MM.1S (cell line): ENCODE data around the gene NOPCHAP1.

ENCODE experiments used
- DNase-seq: peaks from one replicate; pipeline ENCODE4 v3.0.0-alpha.2; 2015
- H2AFZ ChIP-seq: fragments of 300-600 bp; sonication (generic); 2 replicates; pipeline ENCODE4 v1.6.0; 2016; ENCODE audit warnings: antibody characterized with exemption, low read length
- H3F3A ChIP-seq: fragments of 300-600 bp; sonication (generic); 2 replicates; pipeline ENCODE4 v1.6.1; 2016; ENCODE audit warnings: mild to moderate bottlenecking, antibody characterized with exemption, low read length, moderate library complexity, mixed read lengths; ENCODE audit not compliant: insufficient read depth
- H3K27ac ChIP-seq: fragments of 300-600 bp; sonication (generic); 2 replicates; pipeline ENCODE4 v1.5.1; 2016; ENCODE audit warnings: mild to moderate bottlenecking, low read length
- H3K27me3 ChIP-seq: fragments of 300-600 bp; sonication (generic); replicated peaks from 2 replicates; pipeline ENCODE4 v1.6.0; 2016; ENCODE audit warnings: low read length; ENCODE audit not compliant: insufficient read depth
- H3K36me3 ChIP-seq: fragments of 300-600 bp; sonication (generic); replicated peaks from 2 replicates; pipeline ENCODE4 v1.6.1; 2016; ENCODE audit warnings: mild to moderate bottlenecking, low read length, mixed read lengths; ENCODE audit not compliant: insufficient read depth
- H3K4me1 ChIP-seq: fragments of 300-600 bp; sonication (generic); 2 replicates; pipeline ENCODE4 v1.6.1; 2016; ENCODE audit warnings: low read length, mixed read lengths
- H3K4me2 ChIP-seq: fragments of 300-600 bp; sonication (generic); 2 replicates; pipeline ENCODE4 v1.6.0; 2016; ENCODE audit warnings: low read depth, low read length
- H3K4me3 ChIP-seq: fragments of 300-600 bp; sonication (generic); 2 replicates; pipeline ENCODE4 v1.5.1; 2016; ENCODE audit warnings: low read length, mixed read lengths
- H3K79me2 ChIP-seq: fragments of 300-600 bp; sonication (generic); 2 replicates; pipeline ENCODE4 v1.6.1; 2016; ENCODE audit warnings: mixed run types, low read length, mixed read lengths
- H3K9ac ChIP-seq: fragments of 300-600 bp; sonication (generic); 2 replicates; pipeline ENCODE4 v1.6.1; 2016; ENCODE audit warnings: low read length, mixed read lengths
- H3K9me2 ChIP-seq: fragments of 300-600 bp; sonication (generic); replicated peaks from 2 replicates; pipeline ENCODE4 v1.6.1; 2016; ENCODE audit warnings: mild to moderate bottlenecking, low read length, mixed read lengths; ENCODE audit not compliant: insufficient read depth
- H3K9me3 ChIP-seq: fragments of 300-600 bp; sonication (generic); replicated peaks from 2 replicates; pipeline ENCODE4 v1.6.1; 2016; ENCODE audit warnings: mild to moderate bottlenecking, low read length, mixed read lengths; ENCODE audit not compliant: insufficient read depth
- H4K20me1 ChIP-seq: fragments of 300-600 bp; sonication (generic); 2 replicates; pipeline ENCODE4 v1.6.1; 2016; ENCODE audit warnings: mild to moderate bottlenecking, low read length, moderate library complexity, mixed read lengths; ENCODE audit not compliant: insufficient read depth
- EZH2 ChIP-seq: fragments of 300-600 bp; sonication (generic); optimal IDR thresholded peaks from 2 replicates; pipeline ENCODE3; 2017; ENCODE audit warnings: low read depth, mild to moderate bottlenecking, antibody characterized with exemption, low read length, mixed read lengths
- EZH2phosphoT487 ChIP-seq: fragments of 300-600 bp; sonication (generic); IDR thresholded peaks from 2 replicates; pipeline ENCODE4 v1.6.1; 2018; ENCODE audit warnings: antibody characterized with exemption, low read length
- TF ChIP-seq, protein P1 (sequence below): fragments of 300-600 bp; sonication (generic); IDR thresholded peaks from 2 replicates; pipeline ENCODE4 v1.5.1; 2016; ENCODE audit warnings: antibody characterized with exemption, low read length, mixed read lengths

Gene NOPCHAP1

DNA sequence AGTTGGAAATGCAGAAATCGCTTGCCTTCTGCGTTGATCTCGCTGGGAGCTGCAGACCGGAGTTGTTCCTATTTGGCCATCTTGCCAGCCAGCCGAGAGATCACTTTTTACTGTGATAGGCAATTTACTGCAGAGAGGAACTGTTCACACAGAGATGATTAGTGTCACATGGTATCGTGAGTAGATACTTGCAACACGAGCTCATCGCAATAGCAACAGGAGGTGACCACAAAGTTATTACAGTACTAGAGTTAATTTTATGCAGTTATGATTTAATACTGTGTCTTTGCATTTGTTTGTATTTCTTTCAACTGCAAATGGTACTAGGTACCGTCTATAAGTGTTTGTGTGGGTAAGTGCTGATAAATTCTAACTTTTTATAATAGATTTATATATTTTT, 27.8 kb downstream of the NOPCHAP1 start:
- H3F3A ChIP-seq = no peaks in the 10 kb centered on the region
- H3K4me3 ChIP-seq = no peak overlapping the region
- no peaks in the 10 kb centered on the region for H3K27me3 ChIP-seq
- H3K9ac ChIP-seq = no peak overlapping the region
- no peak for DNase-seq
- H4K20me1 ChIP-seq = no peaks in the 10 kb centered on the region
- H3K9me3 ChIP-seq = no peaks in the 10 kb centered on the region
- H3K4me2 ChIP-seq = no peak overlapping the region
- H2AFZ ChIP-seq = no peak overlapping the region
- 0 out of 2 replicates have a peak, but pooled peaks cover 2% of the 10 kb centered on the region for H3K36me3 ChIP-seq
- H3K27ac ChIP-seq = no peak overlapping the region
- H3K4me1 ChIP-seq = no peaks in the 10 kb centered on the region
- TF ChIP-seq EZH2phosphoT487 (no peak), EZH2 (no peak)
- TF ChIP-seq, protein P1, sequence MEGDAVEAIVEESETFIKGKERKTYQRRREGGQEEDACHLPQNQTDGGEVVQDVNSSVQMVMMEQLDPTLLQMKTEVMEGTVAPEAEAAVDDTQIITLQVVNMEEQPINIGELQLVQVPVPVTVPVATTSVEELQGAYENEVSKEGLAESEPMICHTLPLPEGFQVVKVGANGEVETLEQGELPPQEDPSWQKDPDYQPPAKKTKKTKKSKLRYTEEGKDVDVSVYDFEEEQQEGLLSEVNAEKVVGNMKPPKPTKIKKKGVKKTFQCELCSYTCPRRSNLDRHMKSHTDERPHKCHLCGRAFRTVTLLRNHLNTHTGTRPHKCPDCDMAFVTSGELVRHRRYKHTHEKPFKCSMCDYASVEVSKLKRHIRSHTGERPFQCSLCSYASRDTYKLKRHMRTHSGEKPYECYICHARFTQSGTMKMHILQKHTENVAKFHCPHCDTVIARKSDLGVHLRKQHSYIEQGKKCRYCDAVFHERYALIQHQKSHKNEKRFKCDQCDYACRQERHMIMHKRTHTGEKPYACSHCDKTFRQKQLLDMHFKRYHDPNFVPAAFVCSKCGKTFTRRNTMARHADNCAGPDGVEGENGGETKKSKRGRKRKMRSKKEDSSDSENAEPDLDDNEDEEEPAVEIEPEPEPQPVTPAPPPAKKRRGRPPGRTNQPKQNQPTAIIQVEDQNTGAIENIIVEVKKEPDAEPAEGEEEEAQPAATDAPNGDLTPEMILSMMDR = no peak
- no peaks in the 10 kb centered on the region for H3K9me2 ChIP-seq
- peaks cover 8% of the 10 kb centered on the region; the same call in 1 of the 2 replicates for H3K79me2 ChIP-seq

DNA sequence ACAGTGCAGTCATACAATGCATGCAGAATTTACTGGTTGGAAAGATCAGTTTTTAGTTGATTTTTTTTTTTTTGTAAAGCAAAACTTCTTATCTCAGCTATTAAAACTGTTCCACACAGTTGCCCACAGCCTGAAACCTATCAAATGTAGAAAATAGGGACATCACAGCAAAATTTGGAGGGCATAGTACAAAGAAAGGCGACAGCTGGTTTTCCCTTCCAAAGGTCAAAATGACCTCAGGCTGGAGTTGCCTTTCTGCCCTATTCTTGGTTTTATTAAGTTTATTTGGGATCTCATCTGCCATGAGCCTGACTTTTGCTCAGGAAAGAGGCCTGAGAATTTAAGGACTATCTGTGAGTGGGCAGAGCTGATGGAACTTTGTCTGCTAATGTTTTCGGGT, 28.5 kb downstream of the NOPCHAP1 start:
- no peak overlapping the region for H2AFZ ChIP-seq
- H3K4me2 ChIP-seq = no peak overlapping the region
- no peak overlapping the region for H3K4me3 ChIP-seq
- TF ChIP-seq, protein P1 = no peak
- no peak for TF ChIP-seq EZH2
- no peak for TF ChIP-seq EZH2phosphoT487
- H3K36me3 ChIP-seq = 0 out of 2 replicates have a peak, but pooled peaks cover 2% of the 10 kb centered on the region
- no peaks in the 10 kb centered on the region for H3K9me2 ChIP-seq
- no peak overlapping the region for H3K27ac ChIP-seq
- H3K9me3 ChIP-seq = no peaks in the 10 kb centered on the region
- H3K79me2 ChIP-seq = peaks cover 8% of the 10 kb centered on the region; the same call in 1 of the 2 replicates
- no peaks in the 10 kb centered on the region for H3K4me1 ChIP-seq
- no peaks in the 10 kb centered on the region for H3K27me3 ChIP-seq
- H3K9ac ChIP-seq = no peak overlapping the region
- DNase-seq = no peak
- H3F3A ChIP-seq = no peaks in the 10 kb centered on the region
- H4K20me1 ChIP-seq = no peaks in the 10 kb centered on the region

DNA sequence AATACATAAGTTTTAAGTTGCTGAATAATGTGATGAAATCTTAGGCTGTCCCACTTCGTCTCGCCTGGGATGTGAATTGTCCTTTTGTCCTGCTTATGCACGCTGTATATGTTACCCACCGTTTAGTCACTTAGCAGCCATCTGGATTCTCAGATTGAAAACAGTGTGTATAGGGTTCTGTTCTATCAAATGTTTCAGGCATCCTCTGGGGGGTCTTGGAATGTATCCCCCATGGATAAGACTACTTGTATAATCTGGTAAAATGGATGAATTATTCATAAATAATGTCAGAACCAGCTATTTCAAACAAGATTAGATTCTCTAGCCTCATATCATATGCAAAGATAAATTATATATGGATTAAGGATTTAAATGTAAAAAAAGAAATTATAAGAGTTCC, 29.4 kb downstream of the NOPCHAP1 start:
- Histone ChIP-seq H3F3A (no peaks in the 10 kb centered on the region), H2AFZ (no peak overlapping the region), H3K4me1 (no peaks in the 10 kb centered on the region), H3K9me3 (no peaks in the 10 kb centered on the region), H3K79me2 (0 out of 2 replicates have a peak, but pooled peaks cover 3% of the 10 kb centered on the region), H3K36me3 (0 out of 2 replicates have a peak, but pooled peaks cover 2% of the 10 kb centered on the region), H3K27me3 (no peaks in the 10 kb centered on the region), H3K9me2 (no peaks in the 10 kb centered on the region), H3K9ac (no peak overlapping the region), H3K4me3 (no peak overlapping the region), H3K27ac (no peak overlapping the region), H4K20me1 (no peaks in the 10 kb centered on the region), H3K4me2 (no peak overlapping the region)
- DNase-seq = no peak
- TF ChIP-seq EZH2 (no peak), EZH2phosphoT487 (no peak)
- TF ChIP-seq, protein P1 = no peak
